ENCODE measurements around the gene CPPED1. TPM values are rescaled to one million over a fixed set of nuclear protein-coding genes. Genes with fewer than 3 reads are reported as not detected.

The CPPED1 gene
- total and polyA plus RNA-seq, 10 donors: 10.0 to 66.3 (median 45.4) TPM

DNA sequence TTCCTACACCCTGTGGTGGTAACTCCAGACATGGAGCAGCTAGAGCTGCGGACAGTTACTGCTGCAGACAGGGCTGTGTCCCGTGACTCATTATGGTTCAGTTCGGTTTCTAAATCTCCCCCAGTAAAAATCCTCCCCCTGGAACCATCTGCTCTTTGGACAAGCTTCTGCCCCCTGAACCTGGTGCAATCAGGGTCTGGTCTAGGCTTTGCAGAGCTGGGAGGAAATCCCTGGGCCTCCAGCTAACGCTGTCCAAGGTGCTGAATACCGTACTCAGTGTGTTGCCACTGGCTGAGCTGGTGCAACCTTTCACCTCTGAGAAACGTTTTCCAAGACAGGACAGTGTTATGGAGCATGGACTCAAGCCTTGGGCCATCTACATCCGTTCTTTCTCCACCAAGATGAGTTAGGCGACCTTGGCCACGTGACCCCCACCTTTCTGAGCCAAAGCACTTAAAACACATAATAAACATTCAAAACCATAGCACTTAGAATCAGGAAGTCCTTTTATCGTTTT lies 142.0 kb downstream of the CPPED1 start:
- 42 to 48% (median 45%) methylated on average over 8 to 10 of the region's 10 CpGs for WGBS, 5 donors

DNA sequence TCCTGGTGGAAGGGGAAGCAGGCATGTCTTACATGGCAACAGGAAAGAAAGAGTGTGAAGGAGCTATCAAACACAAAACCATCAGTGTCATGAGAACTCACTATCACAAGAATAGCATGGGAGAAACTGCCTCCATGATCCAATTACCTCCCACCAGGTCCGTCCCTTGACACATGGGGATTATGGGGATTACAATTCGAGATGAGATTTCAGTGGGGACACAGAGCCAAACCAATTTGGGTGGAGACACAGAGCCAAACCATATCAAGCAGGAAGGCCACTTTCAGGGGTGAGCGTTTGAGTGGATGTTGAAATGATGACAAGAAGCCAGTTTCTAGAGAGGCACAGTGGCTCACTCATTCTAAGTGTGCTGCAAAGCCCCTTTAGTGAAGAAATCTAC lies 143.8 kb downstream of the CPPED1 start:
- H3K4me1 ChIP-seq: no peaks in the 10 kb centered on the region
- DNase-seq: no peak
- no peak overlapping the region for H3K4me3 ChIP-seq
- no peak overlapping the region for H3K27ac ChIP-seq
- H3K36me3 ChIP-seq: peaks cover 0 to 58% (median 11%) of the 10 kb centered on the region in 6 donors
- 82 to 91% (median 90%) methylated on average over 3 of the region's 3 CpGs for WGBS, 5 donors
- no peaks in the 10 kb centered on the region for H3K27me3 ChIP-seq (replicated peaks in 1 of 7)
- intact Hi-C loops (cut with DNase I; ENCODE audit: low total_unique reads): no loop called here
- peaks cover 0 to 32% (median 20%) of the 10 kb centered on the region in 8 donors for H3K9me3 ChIP-seq
- TF ChIP-seq POLR2A (IDR thresholded peaks at IDR 0.05) (no peak), POLR2AphosphoS5 (IDR thresholded peaks at IDR 0.05) (no peak)
- TF ChIP-seq, protein P1, sequence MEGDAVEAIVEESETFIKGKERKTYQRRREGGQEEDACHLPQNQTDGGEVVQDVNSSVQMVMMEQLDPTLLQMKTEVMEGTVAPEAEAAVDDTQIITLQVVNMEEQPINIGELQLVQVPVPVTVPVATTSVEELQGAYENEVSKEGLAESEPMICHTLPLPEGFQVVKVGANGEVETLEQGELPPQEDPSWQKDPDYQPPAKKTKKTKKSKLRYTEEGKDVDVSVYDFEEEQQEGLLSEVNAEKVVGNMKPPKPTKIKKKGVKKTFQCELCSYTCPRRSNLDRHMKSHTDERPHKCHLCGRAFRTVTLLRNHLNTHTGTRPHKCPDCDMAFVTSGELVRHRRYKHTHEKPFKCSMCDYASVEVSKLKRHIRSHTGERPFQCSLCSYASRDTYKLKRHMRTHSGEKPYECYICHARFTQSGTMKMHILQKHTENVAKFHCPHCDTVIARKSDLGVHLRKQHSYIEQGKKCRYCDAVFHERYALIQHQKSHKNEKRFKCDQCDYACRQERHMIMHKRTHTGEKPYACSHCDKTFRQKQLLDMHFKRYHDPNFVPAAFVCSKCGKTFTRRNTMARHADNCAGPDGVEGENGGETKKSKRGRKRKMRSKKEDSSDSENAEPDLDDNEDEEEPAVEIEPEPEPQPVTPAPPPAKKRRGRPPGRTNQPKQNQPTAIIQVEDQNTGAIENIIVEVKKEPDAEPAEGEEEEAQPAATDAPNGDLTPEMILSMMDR (IDR thresholded peaks at IDR 0.05 in 8 of 11, conservative IDR thresholded peaks at IDR 0.05 in 3 of 11): no peak

More for the DNA sequence above, 142.0 kb downstream of the CPPED1 start:
- no peak overlapping the region for H3K27ac ChIP-seq
- H3K36me3 ChIP-seq: peaks cover 0 to 70% (median 11%) of the 10 kb centered on the region in 6 donors
- H3K4me1 ChIP-seq: no peaks in the 10 kb centered on the region
- peaks cover 0 to 40% (median 23%) of the 10 kb centered on the region in 8 donors for H3K9me3 ChIP-seq
- no peak overlapping the region for H3K4me3 ChIP-seq
- intact Hi-C loops (cut with DNase I; ENCODE audit: low total_unique reads): no loop called here
- no peaks in the 10 kb centered on the region for H3K27me3 ChIP-seq (replicated peaks in 1 of 7)
- TF ChIP-seq, protein P1 (IDR thresholded peaks at IDR 0.05 in 8 of 11, conservative IDR thresholded peaks at IDR 0.05 in 3 of 11): no peak
- TF ChIP-seq POLR2AphosphoS5 (IDR thresholded peaks at IDR 0.05): no peak
- no peak for TF ChIP-seq POLR2A (IDR thresholded peaks at IDR 0.05)
- no peak for DNase-seq

DNA sequence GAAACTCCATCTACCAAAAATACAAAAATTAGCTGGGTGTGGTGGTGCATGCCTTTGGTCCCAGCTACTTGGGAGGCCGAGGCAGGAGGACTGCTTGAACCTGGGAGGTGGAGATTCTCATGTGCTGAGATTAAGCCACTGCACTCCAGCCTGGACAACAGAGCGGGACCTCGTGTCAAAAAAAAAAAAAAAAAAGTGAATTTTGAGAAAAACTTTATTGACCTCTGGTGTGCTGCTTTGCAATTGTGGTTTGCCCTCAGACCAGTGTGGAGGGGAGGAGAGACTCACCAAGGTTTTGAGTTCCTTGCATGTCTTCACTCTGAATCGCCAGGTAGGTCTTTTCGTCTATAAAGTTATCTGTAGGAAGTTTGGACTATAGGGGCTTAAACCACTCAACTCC lies 145.2 kb downstream of the CPPED1 start:
- H3K27me3 ChIP-seq (replicated peaks in 1 of 7): no peaks in the 10 kb centered on the region
- peaks cover 0 to 45% (median 1%) of the 10 kb centered on the region in 6 donors for H3K36me3 ChIP-seq
- H3K27ac ChIP-seq: no peak overlapping the region
- no peak for TF ChIP-seq POLR2AphosphoS5 (IDR thresholded peaks at IDR 0.05)
- TF ChIP-seq POLR2A (IDR thresholded peaks at IDR 0.05): no peak
- TF ChIP-seq, protein P1 (IDR thresholded peaks at IDR 0.05 in 8 of 11, conservative IDR thresholded peaks at IDR 0.05 in 3 of 11): no peak
- H3K4me1 ChIP-seq: no peaks in the 10 kb centered on the region
- 91 to 98% (median 96%) methylated on average over 5 of the region's 5 CpGs for WGBS, 5 donors
- intact Hi-C loops (cut with DNase I; ENCODE audit: low total_unique reads): no loop called here
- H3K4me3 ChIP-seq: no peak overlapping the region
- DNase-seq: no peak
- peaks cover 0 to 32% (median 20%) of the 10 kb centered on the region in 8 donors for H3K9me3 ChIP-seq

DNA sequence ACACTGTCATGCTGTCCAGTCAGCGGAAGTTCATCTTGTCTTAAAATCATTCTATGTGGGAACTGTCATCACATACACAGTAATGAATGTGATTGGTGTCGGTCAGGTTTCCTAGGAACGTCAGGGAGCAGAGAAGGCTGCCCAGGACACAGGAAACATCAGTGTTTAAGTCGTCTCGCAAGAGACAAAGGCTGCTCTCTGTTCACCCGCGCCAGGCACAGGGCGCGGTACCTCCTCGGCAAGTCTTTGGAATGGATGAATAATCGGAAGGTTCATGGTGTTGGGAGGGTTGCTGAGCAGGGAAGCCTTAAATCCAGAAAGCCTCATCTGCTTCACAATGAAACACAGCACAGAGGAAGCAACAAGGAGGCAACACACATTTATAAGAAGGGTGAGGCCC lies 148.2 kb downstream of the CPPED1 start:
- Histone ChIP-seq H3K9me3 (peaks cover 0 to 26% (median 19%) of the 10 kb centered on the region in 8 donors), H3K36me3 (peaks cover 0 to 20% (median 0%) of the 10 kb centered on the region in 6 donors), H3K4me1 (no peaks in the 10 kb centered on the region), H3K27me3 (replicated peaks in 1 of 7) (no peaks in the 10 kb centered on the region), H3K4me3 (no peak overlapping the region), H3K27ac (no peak overlapping the region)
- whole genome bisulfite sequencing, 5 donors: 80 to 88% (median 84%) methylated on average over 11 of the region's 11 CpGs
- TF ChIP-seq POLR2A (IDR thresholded peaks at IDR 0.05) (no peak), POLR2AphosphoS5 (IDR thresholded peaks at IDR 0.05) (no peak)
- TF ChIP-seq, protein P1 (IDR thresholded peaks at IDR 0.05 in 8 of 11, conservative IDR thresholded peaks at IDR 0.05 in 3 of 11): no peak
- no peak for DNase-seq
- intact Hi-C loops (cut with DNase I; ENCODE audit: low total_unique reads): no loop called here

Data from spleen (tissue), 11 donors.